Neural progenitor cell (in vitro differentiated cells): ENCODE data around the gene TIMELESS. TPM values are rescaled to one million over a fixed set of nuclear protein-coding genes. Genes with fewer than 3 reads are reported as not detected.

Experiments
- DNase-seq: peaks from one replicate; pipeline ENCODE4 v3.0.0-alpha.2; 2016; ENCODE audit warnings: low spot score
- H2AFZ ChIP-seq: fragments of 200-600 bp; sonication (generic); replicated peaks from 2 replicates; pipeline ENCODE4 v1.6.1; 2016; ENCODE audit warnings: antibody characterized with exemption
- H3F3A ChIP-seq: fragments of 200-600 bp; sonication (generic); 2 replicates; pipeline ENCODE4 v1.6.1; 2016; ENCODE audit warnings: antibody characterized with exemption, low read depth
- H3K27ac ChIP-seq: fragments of 200-600 bp; sonication (generic); 2 replicates; pipeline ENCODE4 v1.5.1; 2016; ENCODE audit warnings: mild to moderate bottlenecking
- H3K27me3 ChIP-seq: fragments of 200-600 bp; sonication (generic); 2 replicates; pipeline ENCODE4 v1.6.1; 2016; ENCODE audit warnings: mild to moderate bottlenecking, moderate library complexity
- H3K36me3 ChIP-seq: fragments of 200-600 bp; sonication (generic); 2 replicates; pipeline ENCODE4 v1.5.1; 2016
- H3K4me1 ChIP-seq: fragments of 200-600 bp; sonication (generic); 2 replicates; pipeline ENCODE4 v1.6.1; 2016; ENCODE audit warnings: mixed run types
- H3K4me2 ChIP-seq: fragments of 200-600 bp; sonication (generic); 2 replicates; pipeline ENCODE4 v1.6.1; 2016
- H3K4me3 ChIP-seq: fragments of 200-600 bp; sonication (generic); 2 replicates; pipeline ENCODE4 v1.5.1; 2016
- H3K79me2 ChIP-seq: fragments of 200-600 bp; sonication (generic); 2 replicates; pipeline ENCODE4 v1.6.1; 2016; ENCODE audit warnings: low read depth
- H3K9ac ChIP-seq: fragments of 200-600 bp; sonication (generic); 2 replicates; pipeline ENCODE4 v1.6.1; 2016
- H3K9me3 ChIP-seq: fragments of 200-600 bp; sonication (generic); 2 replicates; pipeline ENCODE4 v1.5.1; 2016; ENCODE audit warnings: low read depth
- H4K20me1 ChIP-seq: fragments of 200-600 bp; sonication (generic); 2 replicates; pipeline ENCODE4 v1.6.1; 2016; ENCODE audit warnings: low read depth
- H3K27ac Mint-ChIP-seq: 3 replicates; pipeline ENCODE4 v1.8.0; 2021; ENCODE audit warnings: mixed read lengths
- H3K27me3 Mint-ChIP-seq: 2 replicates; pipeline ENCODE4 v1.8.0; 2022; ENCODE audit warnings: low read depth, mild to moderate bottlenecking, inconsistent platforms, moderate library complexity, mixed read lengths; ENCODE audit not compliant: insufficient read depth
- H3K36me3 Mint-ChIP-seq: 3 replicates; pipeline ENCODE4 v1.8.0; 2021; ENCODE audit warnings: mixed read lengths
- H3K4me1 Mint-ChIP-seq: 3 replicates; pipeline ENCODE4 v1.8.0; 2021; ENCODE audit warnings: mixed read lengths
- H3K4me3 Mint-ChIP-seq: 3 replicates; pipeline ENCODE4 v1.8.0; 2021; ENCODE audit warnings: mild to moderate bottlenecking, moderate library complexity, mixed read lengths
- H3K9me3 Mint-ChIP-seq: 3 replicates; pipeline ENCODE4 v1.8.0; 2020; ENCODE audit warnings: mixed read lengths
- EZH2 ChIP-seq: fragments of 200-600 bp; sonication (generic); IDR thresholded peaks from 2 replicates; pipeline ENCODE4 v1.6.1; 2017; ENCODE audit warnings: antibody characterized with exemption, mild to moderate bottlenecking, moderate library complexity
- EZH2phosphoT487 ChIP-seq: fragments of 200-600 bp; sonication (generic); IDR thresholded peaks from 2 replicates; pipeline ENCODE4 v1.6.1; 2017; ENCODE audit warnings: antibody characterized with exemption
- total RNA-seq: library from RNA; depleted of rRNA; stranded (reverse); fragments of >200 nt; gene quantifications from 2 replicates; pipeline ENCODE4 v1.2.3, GENCODE V29; 2015; ENCODE audit warnings: low replicate concordance
- TF ChIP-seq, protein P1 (sequence below): fragments of 200-600 bp; sonication (generic); IDR thresholded peaks from 2 replicates; pipeline ENCODE4 v1.5.1; 2017; ENCODE audit warnings: antibody characterized with exemption, mild to moderate bottlenecking

The TIMELESS gene
- total RNA-seq, 1 donor from 2014 or later = 56.3 TPM

DNA sequence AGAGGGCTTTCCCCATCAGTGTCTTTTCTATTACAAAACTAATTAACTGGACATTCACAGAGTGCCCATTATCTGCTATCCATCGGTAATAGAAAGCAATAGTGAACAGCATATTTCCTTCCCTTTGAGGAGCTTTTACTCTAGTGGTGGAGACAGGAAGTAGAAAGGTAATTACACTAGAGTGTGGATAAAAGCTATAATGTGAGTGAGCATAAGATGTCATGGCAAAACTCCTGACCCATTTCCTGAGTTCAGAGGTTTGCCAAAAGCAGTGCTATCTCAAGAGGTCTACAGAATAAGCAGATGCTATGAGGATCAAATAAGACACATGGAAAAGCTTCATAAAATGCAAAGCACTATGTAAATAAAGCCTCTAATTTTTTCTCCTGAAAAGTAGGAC, 24.0 kb downstream of the TIMELESS start:
- no peaks in the 10 kb centered on the region for H3K9me3 ChIP-seq
- H3K4me3 Mint-ChIP-seq = no peak overlapping the region
- H3K36me3 Mint-ChIP-seq = peaks cover 37% of the 10 kb centered on the region
- no peak overlapping the region for H2AFZ ChIP-seq
- H3K9ac ChIP-seq = no peak overlapping the region
- no peak overlapping the region for H3K27ac Mint-ChIP-seq
- H3K27me3 ChIP-seq = no peaks in the 10 kb centered on the region
- H3K4me1 ChIP-seq = no peaks in the 10 kb centered on the region
- no peaks in the 10 kb centered on the region for H3K27me3 Mint-ChIP-seq
- no peak for DNase-seq
- peaks cover 4% of the 10 kb centered on the region for H3K36me3 ChIP-seq
- H3K4me2 ChIP-seq = no peak overlapping the region
- H3F3A ChIP-seq = no peaks in the 10 kb centered on the region
- H4K20me1 ChIP-seq = no peaks in the 10 kb centered on the region
- H3K27ac ChIP-seq = no peak overlapping the region
- no peaks in the 10 kb centered on the region for H3K79me2 ChIP-seq
- no peaks in the 10 kb centered on the region for H3K4me1 Mint-ChIP-seq
- TF ChIP-seq EZH2phosphoT487 (no peak), EZH2 (no peak)
- TF ChIP-seq, protein P1, sequence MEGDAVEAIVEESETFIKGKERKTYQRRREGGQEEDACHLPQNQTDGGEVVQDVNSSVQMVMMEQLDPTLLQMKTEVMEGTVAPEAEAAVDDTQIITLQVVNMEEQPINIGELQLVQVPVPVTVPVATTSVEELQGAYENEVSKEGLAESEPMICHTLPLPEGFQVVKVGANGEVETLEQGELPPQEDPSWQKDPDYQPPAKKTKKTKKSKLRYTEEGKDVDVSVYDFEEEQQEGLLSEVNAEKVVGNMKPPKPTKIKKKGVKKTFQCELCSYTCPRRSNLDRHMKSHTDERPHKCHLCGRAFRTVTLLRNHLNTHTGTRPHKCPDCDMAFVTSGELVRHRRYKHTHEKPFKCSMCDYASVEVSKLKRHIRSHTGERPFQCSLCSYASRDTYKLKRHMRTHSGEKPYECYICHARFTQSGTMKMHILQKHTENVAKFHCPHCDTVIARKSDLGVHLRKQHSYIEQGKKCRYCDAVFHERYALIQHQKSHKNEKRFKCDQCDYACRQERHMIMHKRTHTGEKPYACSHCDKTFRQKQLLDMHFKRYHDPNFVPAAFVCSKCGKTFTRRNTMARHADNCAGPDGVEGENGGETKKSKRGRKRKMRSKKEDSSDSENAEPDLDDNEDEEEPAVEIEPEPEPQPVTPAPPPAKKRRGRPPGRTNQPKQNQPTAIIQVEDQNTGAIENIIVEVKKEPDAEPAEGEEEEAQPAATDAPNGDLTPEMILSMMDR = no peak
- no peaks in the 10 kb centered on the region for H3K9me3 Mint-ChIP-seq
- no peak overlapping the region for H3K4me3 ChIP-seq

DNA sequence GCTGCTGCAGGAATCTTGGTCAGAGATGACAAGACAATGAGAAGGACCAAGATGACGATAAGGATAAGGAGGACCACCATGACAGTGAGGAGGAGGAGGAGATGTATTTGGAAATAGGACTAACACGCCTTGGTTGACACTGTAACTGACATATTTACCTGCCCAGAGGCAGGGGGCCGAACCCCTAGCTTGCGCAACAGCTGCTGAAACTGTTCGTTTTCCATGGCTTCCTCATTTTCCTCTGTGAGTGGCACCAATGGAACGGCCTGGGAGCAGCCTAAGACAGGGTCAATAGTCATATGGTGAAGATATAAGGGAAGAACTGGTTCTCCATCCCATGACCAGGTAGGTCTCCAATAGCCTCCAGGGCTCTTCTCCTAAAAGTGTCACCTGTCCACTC, 28.8 kb downstream of the TIMELESS start:
- H3K9me3 Mint-ChIP-seq = no peaks in the 10 kb centered on the region
- Histone ChIP-seq H3F3A (no peaks in the 10 kb centered on the region), H3K79me2 (no peaks in the 10 kb centered on the region), H3K9me3 (no peaks in the 10 kb centered on the region), H3K9ac (no peak overlapping the region), H2AFZ (no peak overlapping the region), H3K4me3 (no peak overlapping the region), H3K4me2 (no peak overlapping the region), H3K27ac (no peak overlapping the region), H4K20me1 (no peaks in the 10 kb centered on the region), H3K36me3 (peaks cover 4% of the 10 kb centered on the region), H3K4me1 (no peaks in the 10 kb centered on the region), H3K27me3 (no peaks in the 10 kb centered on the region)
- H3K27me3 Mint-ChIP-seq = peaks cover 2% of the 10 kb centered on the region
- peaks cover 40% of the 10 kb centered on the region for H3K36me3 Mint-ChIP-seq
- no peak overlapping the region for H3K27ac Mint-ChIP-seq
- no peak for DNase-seq
- TF ChIP-seq, protein P1 = no peak
- no peak for TF ChIP-seq EZH2
- no peak for TF ChIP-seq EZH2phosphoT487
- no peak overlapping the region for H3K4me3 Mint-ChIP-seq
- no peaks in the 10 kb centered on the region for H3K4me1 Mint-ChIP-seq

DNA sequence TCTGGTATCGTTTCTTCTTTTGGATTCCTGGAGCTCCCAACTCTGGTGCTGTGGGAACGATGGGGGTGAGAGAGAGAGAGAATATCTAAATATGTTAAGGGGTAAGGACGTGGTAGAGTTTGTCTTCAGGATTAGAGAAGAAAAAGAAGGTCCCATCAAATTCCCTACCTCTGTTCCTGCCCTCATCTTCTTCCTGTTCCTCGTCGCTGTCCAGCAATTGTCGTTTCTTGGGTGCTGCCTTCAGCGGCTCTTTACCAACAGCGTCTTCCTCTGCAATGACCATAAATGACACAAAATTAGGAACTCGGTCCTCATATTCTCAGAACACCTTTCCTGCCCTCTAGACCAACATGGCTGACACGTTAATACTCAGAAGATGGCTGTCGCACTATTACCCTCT, 31.5 kb downstream of the TIMELESS start:
- DNase-seq = no peak
- Histone ChIP-seq H3K9ac (no peak overlapping the region), H3K79me2 (no peaks in the 10 kb centered on the region), H3K9me3 (no peaks in the 10 kb centered on the region), H3K27ac (no peak overlapping the region), H4K20me1 (no peaks in the 10 kb centered on the region), H3K36me3 (no peaks in the 10 kb centered on the region), H3K4me1 (no peaks in the 10 kb centered on the region), H3F3A (no peaks in the 10 kb centered on the region), H3K27me3 (no peaks in the 10 kb centered on the region), H3K4me3 (no peak overlapping the region), H3K4me2 (no peak overlapping the region), H2AFZ (no peak overlapping the region)
- peaks cover 27% of the 10 kb centered on the region for H3K36me3 Mint-ChIP-seq
- H3K4me1 Mint-ChIP-seq = no peaks in the 10 kb centered on the region
- H3K27me3 Mint-ChIP-seq = peaks cover 5% of the 10 kb centered on the region
- TF ChIP-seq EZH2phosphoT487 = no peak
- no peak for TF ChIP-seq EZH2
- TF ChIP-seq, protein P1 = no peak
- H3K27ac Mint-ChIP-seq = no peak overlapping the region
- no peaks in the 10 kb centered on the region for H3K9me3 Mint-ChIP-seq
- no peak overlapping the region for H3K4me3 Mint-ChIP-seq

DNA sequence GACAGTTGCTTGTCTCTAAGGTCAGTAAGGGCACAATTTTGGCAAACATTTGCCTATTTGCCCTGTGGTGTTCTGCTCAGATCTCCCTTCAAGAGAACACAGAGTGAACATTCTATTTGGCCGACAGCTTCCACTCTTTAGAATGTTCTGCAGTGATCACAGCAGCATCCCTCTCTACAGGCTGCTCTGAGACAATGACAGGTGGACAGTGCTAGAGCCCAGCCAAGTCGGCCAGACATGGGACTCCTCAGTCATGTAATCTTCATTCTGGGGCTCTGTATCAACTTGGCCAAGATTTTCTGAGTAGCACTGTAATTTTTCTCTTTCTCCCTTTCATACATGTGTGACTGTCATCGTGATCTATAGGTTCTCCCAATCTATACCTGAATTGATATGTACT, 34.8 kb downstream of the TIMELESS start:
- H3K79me2 ChIP-seq = no peaks in the 10 kb centered on the region
- no peak overlapping the region for H3K27ac ChIP-seq
- Mint-ChIP-seq H3K9me3 (no peaks in the 10 kb centered on the region), H3K4me3 (no peak overlapping the region), H3K36me3 (peaks cover 14% of the 10 kb centered on the region), H3K27me3 (peaks cover 5% of the 10 kb centered on the region), H3K4me1 (no peaks in the 10 kb centered on the region), H3K27ac (no peak overlapping the region)
- H3K9ac ChIP-seq = peak overlapping the region; percentile 27
- H4K20me1 ChIP-seq = no peaks in the 10 kb centered on the region
- H3K27me3 ChIP-seq = no peaks in the 10 kb centered on the region
- TF ChIP-seq EZH2 (no peak), EZH2phosphoT487 (no peak)
- TF ChIP-seq, protein P1 = no peak
- DNase-seq = no peak
- no peaks in the 10 kb centered on the region for H3K4me1 ChIP-seq
- H3K4me2 ChIP-seq = no peak overlapping the region
- no peak overlapping the region for H3K4me3 ChIP-seq
- no peaks in the 10 kb centered on the region for H3F3A ChIP-seq
- H3K9me3 ChIP-seq = no peaks in the 10 kb centered on the region
- H3K36me3 ChIP-seq = no peaks in the 10 kb centered on the region
- H2AFZ ChIP-seq = no peak overlapping the region
